SK-N-SH treated with all-trans-retinoic acid at 6 μM for 48 hours (cell line): ENCODE results near the gene ACTR3.
A peak's percentile ranks its signal among the peaks of the same experiment; 100 is the strongest.

ENCODE experiments used
- ATAC-seq: fragments of 200-7000 bp; cut with Tn5 transposase; 3 replicates; pipeline ENCODE4 v1.9.1; 2020; ENCODE audit warnings: mild to moderate bottlenecking, moderate library complexity
- ARNTL ChIP-seq: fragments of 450-650 bp; formaldehyde crosslinking; IDR thresholded peaks from 2 replicates; pipeline ENCODE4 v1.5.0; 2020; ENCODE audit warnings: low read depth, mild to moderate bottlenecking, moderate library complexity, borderline replicate concordance
- BACH2 ChIP-seq: fragments of 250-450 bp; sonication (Bioruptor Pico); IDR thresholded peaks from 2 replicates; pipeline ENCODE4 v1.9.0; 2021; ENCODE audit warnings: mild to moderate bottlenecking, borderline replicate concordance
- CSDC2 ChIP-seq: fragments of 250-450 bp; sonication (Bioruptor Pico); IDR thresholded peaks from 2 replicates; pipeline ENCODE4 v1.5.0; 2020; ENCODE audit warnings: mild to moderate bottlenecking, moderate library complexity
- ESRRG ChIP-seq: fragments of 250-450 bp; sonication (Bioruptor Pico); IDR thresholded peaks from 2 replicates; pipeline ENCODE4 v1.6.1; 2021; ENCODE audit warnings: mild to moderate bottlenecking
- GLIS3 ChIP-seq: fragments of 250-450 bp; sonication (Bioruptor Pico); IDR thresholded peaks from 2 replicates; pipeline ENCODE4 v1.5.0; 2020; ENCODE audit warnings: mild to moderate bottlenecking, moderate library complexity
- ISL1 ChIP-seq: fragments of 250-450 bp; sonication (Bioruptor Pico); IDR thresholded peaks from 2 replicates; pipeline ENCODE4 v2.1.2; 2022; ENCODE audit warnings: mild to moderate bottlenecking, moderate library complexity
- OSR1 ChIP-seq: fragments of 250-450 bp; sonication (Bioruptor Pico); IDR thresholded peaks from 2 replicates; pipeline ENCODE4 v1.8.0; 2022; ENCODE audit warnings: moderate library complexity, mild to moderate bottlenecking, inconsistent platforms
- PPARA ChIP-seq: fragments of 250-450 bp; sonication (Bioruptor Pico); IDR thresholded peaks from 2 replicates; pipeline ENCODE4 v1.5.0; 2020; ENCODE audit warnings: mild to moderate bottlenecking, borderline replicate concordance
- RARB ChIP-seq: fragments of 250-450 bp; sonication (Bioruptor Pico); IDR thresholded peaks from 2 replicates; pipeline ENCODE4 v1.8.0; 2021; ENCODE audit warnings: mild to moderate bottlenecking, moderate library complexity
- SNAI2 ChIP-seq: fragments of 250-450 bp; sonication (Bioruptor Pico); IDR thresholded peaks from 2 replicates; pipeline ENCODE4 v1.5.0; 2020; ENCODE audit warnings: mild to moderate bottlenecking, moderate library complexity
- TCF4 ChIP-seq: fragments of 250-450 bp; sonication (Bioruptor Pico); IDR thresholded peaks from 2 replicates; pipeline ENCODE4 v1.8.0; 2021; ENCODE audit warnings: mild to moderate bottlenecking, moderate library complexity, borderline replicate concordance
- TOX ChIP-seq: fragments of 250-450 bp; sonication (Bioruptor Pico); IDR thresholded peaks from 2 replicates; pipeline ENCODE4 v1.8.0; 2021; ENCODE audit warnings: mild to moderate bottlenecking, moderate library complexity, borderline replicate concordance
- ZC3H10 ChIP-seq: fragments of 250-450 bp; sonication (Bioruptor Pico); IDR thresholded peaks from 2 replicates; pipeline ENCODE4 v1.5.1; 2021; ENCODE audit warnings: mild to moderate bottlenecking, moderate library complexity
- ZFP3 ChIP-seq: fragments of 250-450 bp; sonication (Bioruptor Pico); IDR thresholded peaks from 2 replicates; pipeline ENCODE4 v1.5.0; 2020; ENCODE audit warnings: mild to moderate bottlenecking, moderate library complexity
- ZFP30 ChIP-seq: fragments of 450-650 bp; formaldehyde crosslinking; IDR thresholded peaks from 2 replicates; pipeline ENCODE4 v1.5.0; 2022; ENCODE audit warnings: mild to moderate bottlenecking, moderate library complexity
- ZNF70 ChIP-seq: fragments of 450-650 bp; formaldehyde crosslinking; IDR thresholded peaks from 2 replicates; pipeline ENCODE4 v1.5.0; 2020; ENCODE audit warnings: mild to moderate bottlenecking, moderate library complexity
- ZNF8 ChIP-seq: fragments of 450-650 bp; formaldehyde crosslinking; IDR thresholded peaks from 2 replicates; pipeline ENCODE4 v1.5.0; 2020; ENCODE audit warnings: mild to moderate bottlenecking, moderate library complexity
- TF ChIP-seq, protein P1 (sequence below): fragments of 250-450 bp; sonication (Bioruptor Pico); IDR thresholded peaks from 2 replicates; pipeline ENCODE4 v1.5.1; 2021; ENCODE audit warnings: mild to moderate bottlenecking, moderate library complexity
- TF ChIP-seq, protein P2 (sequence below): fragments of 250-450 bp; sonication (Bioruptor Pico); IDR thresholded peaks from 2 replicates; pipeline ENCODE4 v1.5.0; 2020; ENCODE audit warnings: mild to moderate bottlenecking, moderate library complexity
- TF ChIP-seq, protein P3 (sequence below): fragments of 250-450 bp; sonication (Bioruptor Pico); IDR thresholded peaks from 2 replicates; pipeline ENCODE4 v1.5.1; 2020; ENCODE audit warnings: low read depth, mild to moderate bottlenecking, moderate library complexity
- TF ChIP-seq, protein P4 (sequence below): fragments of 250-450 bp; sonication (Bioruptor Pico); IDR thresholded peaks from 2 replicates; pipeline ENCODE4 v1.8.0; 2020; ENCODE audit warnings: mild to moderate bottlenecking, moderate library complexity, borderline replicate concordance
- TF ChIP-seq, protein P5 (sequence below): fragments of 250-450 bp; sonication (Bioruptor Pico); IDR thresholded peaks from 2 replicates; pipeline ENCODE4 v1.8.0; 2021; ENCODE audit warnings: low read depth, mild to moderate bottlenecking, moderate library complexity, borderline replicate concordance

The ACTR3 gene

DNA sequence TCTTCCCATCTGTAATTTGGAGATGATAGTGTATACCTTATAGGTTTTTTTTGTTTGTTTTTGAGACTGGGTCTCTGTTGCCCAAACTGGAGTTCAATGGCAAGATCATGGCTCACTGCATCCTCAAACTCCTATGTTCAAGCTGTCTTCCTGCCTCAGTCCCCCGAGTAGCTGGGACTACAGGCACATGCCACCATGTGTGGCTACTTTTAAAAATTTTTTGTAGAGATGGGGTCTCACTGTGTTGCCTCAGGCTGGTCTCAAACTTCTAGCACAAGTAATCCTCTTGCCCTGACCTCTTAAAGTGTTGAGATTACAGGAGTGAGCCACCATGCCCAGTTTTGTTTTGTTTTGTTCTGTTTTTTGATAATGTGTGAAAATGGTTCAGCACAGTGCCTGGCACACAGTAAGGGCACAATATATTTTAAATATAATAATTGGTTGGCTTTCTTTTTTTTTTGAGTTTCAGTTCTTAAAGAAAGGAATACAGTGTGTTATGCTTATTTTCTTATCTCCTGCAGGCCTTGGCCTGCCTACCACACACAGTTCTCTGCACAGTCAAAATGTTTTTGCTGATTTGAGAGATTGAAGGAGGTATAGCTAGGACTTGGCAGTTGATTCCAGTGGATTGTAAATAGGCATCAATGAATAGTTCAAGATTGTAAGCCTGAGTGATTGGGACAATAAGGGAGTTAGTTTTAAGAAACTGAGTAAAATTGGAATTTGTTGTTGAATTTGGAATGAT is 6.1 kb downstream of the ACTR3 start (continued):
- TF ChIP-seq, protein P1, sequence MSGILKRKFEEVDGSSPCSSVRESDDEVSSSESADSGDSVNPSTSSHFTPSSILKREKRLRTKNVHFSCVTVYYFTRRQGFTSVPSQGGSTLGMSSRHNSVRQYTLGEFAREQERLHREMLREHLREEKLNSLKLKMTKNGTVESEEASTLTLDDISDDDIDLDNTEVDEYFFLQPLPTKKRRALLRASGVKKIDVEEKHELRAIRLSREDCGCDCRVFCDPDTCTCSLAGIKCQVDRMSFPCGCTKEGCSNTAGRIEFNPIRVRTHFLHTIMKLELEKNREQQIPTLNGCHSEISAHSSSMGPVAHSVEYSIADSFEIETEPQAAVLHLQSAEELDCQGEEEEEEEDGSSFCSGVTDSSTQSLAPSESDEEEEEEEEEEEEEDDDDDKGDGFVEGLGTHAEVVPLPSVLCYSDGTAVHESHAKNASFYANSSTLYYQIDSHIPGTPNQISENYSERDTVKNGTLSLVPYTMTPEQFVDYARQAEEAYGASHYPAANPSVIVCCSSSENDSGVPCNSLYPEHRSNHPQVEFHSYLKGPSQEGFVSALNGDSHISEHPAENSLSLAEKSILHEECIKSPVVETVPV (CRISPR knock-in tag) = no peak

DNA sequence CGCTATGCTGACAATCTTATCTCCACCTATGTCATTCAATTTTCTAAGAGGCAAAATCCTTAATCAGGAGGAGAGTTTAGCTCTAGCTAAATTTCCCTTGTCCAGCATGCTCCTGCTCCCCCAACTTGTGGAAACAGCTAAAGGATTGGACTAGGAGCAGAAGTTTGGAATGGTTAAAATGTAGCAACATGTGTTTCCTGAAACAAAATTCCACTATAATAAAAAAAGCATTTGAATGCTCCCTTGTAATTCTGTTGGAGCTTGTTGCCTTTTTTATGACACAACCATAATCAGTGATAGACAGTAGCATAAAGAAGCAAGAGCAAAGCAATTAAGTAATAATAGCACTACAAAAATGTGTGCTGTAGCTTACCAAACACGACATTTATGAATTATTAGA is 6.9 kb downstream of the ACTR3 start:
- no peak for TF ChIP-seq ESRRG (CRISPR knock-in tag)
- no peak for TF ChIP-seq ZNF70 (CRISPR knock-in tag)
- no peak for TF ChIP-seq ZFP3 (CRISPR knock-in tag)
- TF ChIP-seq ZFP30 (CRISPR knock-in tag) = no peak
- no peak for TF ChIP-seq OSR1
- TF ChIP-seq TCF4 = no peak
- TF ChIP-seq ZC3H10 (CRISPR knock-in tag) = no peak
- TF ChIP-seq, protein P2, sequence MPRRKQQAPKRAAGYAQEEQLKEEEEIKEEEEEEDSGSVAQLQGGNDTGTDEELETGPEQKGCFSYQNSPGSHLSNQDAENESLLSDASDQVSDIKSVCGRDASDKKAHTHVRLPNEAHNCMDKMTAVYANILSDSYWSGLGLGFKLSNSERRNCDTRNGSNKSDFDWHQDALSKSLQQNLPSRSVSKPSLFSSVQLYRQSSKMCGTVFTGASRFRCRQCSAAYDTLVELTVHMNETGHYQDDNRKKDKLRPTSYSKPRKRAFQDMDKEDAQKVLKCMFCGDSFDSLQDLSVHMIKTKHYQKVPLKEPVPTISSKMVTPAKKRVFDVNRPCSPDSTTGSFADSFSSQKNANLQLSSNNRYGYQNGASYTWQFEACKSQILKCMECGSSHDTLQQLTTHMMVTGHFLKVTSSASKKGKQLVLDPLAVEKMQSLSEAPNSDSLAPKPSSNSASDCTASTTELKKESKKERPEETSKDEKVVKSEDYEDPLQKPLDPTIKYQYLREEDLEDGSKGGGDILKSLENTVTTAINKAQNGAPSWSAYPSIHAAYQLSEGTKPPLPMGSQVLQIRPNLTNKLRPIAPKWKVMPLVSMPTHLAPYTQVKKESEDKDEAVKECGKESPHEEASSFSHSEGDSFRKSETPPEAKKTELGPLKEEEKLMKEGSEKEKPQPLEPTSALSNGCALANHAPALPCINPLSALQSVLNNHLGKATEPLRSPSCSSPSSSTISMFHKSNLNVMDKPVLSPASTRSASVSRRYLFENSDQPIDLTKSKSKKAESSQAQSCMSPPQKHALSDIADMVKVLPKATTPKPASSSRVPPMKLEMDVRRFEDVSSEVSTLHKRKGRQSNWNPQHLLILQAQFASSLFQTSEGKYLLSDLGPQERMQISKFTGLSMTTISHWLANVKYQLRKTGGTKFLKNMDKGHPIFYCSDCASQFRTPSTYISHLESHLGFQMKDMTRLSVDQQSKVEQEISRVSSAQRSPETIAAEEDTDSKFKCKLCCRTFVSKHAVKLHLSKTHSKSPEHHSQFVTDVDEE = no peak
- no peak for TF ChIP-seq GLIS3
- TF ChIP-seq CSDC2 (CRISPR knock-in tag) = no peak
- TF ChIP-seq, protein P3, sequence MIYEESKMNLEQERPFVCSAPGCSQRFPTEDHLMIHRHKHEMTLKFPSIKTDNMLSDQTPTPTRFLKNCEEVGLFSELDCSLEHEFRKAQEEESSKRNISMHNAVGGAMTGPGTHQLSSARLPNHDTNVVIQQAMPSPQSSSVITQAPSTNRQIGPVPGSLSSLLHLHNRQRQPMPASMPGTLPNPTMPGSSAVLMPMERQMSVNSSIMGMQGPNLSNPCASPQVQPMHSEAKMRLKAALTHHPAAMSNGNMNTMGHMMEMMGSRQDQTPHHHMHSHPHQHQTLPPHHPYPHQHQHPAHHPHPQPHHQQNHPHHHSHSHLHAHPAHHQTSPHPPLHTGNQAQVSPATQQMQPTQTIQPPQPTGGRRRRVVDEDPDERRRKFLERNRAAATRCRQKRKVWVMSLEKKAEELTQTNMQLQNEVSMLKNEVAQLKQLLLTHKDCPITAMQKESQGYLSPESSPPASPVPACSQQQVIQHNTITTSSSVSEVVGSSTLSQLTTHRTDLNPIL (CRISPR knock-in tag) = no peak
- no peak for TF ChIP-seq RARB
- TF ChIP-seq PPARA (CRISPR knock-in tag) = no peak
- TF ChIP-seq, protein P4, sequence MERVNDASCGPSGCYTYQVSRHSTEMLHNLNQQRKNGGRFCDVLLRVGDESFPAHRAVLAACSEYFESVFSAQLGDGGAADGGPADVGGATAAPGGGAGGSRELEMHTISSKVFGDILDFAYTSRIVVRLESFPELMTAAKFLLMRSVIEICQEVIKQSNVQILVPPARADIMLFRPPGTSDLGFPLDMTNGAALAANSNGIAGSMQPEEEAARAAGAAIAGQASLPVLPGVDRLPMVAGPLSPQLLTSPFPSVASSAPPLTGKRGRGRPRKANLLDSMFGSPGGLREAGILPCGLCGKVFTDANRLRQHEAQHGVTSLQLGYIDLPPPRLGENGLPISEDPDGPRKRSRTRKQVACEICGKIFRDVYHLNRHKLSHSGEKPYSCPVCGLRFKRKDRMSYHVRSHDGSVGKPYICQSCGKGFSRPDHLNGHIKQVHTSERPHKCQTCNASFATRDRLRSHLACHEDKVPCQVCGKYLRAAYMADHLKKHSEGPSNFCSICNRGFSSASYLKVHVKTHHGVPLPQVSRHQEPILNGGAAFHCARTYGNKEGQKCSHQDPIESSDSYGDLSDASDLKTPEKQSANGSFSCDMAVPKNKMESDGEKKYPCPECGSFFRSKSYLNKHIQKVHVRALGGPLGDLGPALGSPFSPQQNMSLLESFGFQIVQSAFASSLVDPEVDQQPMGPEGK = no peak
- no peak for TF ChIP-seq BACH2 (CRISPR knock-in tag)
- no peak for TF ChIP-seq TOX
- TF ChIP-seq, protein P1 (CRISPR knock-in tag) = no peak
- ATAC-seq = peak; percentile 20; the same call in 1 of the 3 replicates

DNA sequence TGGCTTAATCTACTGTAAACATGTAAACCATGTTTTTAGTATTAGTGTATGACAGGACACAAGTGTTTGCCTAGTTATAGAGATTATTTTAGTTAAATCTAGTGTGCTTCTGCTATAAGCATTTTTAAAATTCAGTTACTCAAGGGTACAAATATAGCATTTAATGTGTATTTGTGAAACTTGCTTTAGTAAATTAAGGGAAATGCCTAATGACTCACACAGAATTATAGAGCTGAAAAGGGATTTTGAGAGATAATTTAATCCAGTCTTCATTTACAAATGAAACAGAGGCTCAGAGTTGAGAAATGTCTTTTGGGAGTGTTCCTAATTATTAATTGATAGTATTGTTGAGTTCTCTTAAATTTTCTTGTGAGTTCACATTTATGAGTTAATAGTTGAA is 8.2 kb downstream of the ACTR3 start:
- ATAC-seq = no peak
- TF ChIP-seq ZNF70 (CRISPR knock-in tag) = no peak
- TF ChIP-seq ZFP30 (CRISPR knock-in tag) = no peak
- TF ChIP-seq, protein P2 = no peak
- no peak for TF ChIP-seq ESRRG (CRISPR knock-in tag)
- TF ChIP-seq, protein P5, sequence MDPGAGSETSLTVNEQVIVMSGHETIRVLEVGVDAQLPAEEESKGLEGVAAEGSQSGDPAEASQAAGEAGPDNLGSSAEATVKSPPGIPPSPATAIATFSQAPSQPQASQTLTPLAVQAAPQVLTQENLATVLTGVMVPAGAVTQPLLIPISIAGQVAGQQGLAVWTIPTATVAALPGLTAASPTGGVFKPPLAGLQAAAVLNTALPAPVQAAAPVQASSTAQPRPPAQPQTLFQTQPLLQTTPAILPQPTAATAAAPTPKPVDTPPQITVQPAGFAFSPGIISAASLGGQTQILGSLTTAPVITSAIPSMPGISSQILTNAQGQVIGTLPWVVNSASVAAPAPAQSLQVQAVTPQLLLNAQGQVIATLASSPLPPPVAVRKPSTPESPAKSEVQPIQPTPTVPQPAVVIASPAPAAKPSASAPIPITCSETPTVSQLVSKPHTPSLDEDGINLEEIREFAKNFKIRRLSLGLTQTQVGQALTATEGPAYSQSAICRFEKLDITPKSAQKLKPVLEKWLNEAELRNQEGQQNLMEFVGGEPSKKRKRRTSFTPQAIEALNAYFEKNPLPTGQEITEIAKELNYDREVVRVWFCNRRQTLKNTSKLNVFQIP = no peak
- TF ChIP-seq GLIS3 = no peak
- TF ChIP-seq, protein P1 (CRISPR knock-in tag) = no peak
- no peak for TF ChIP-seq ISL1 (CRISPR knock-in tag)
- no peak for TF ChIP-seq RARB
- no peak for TF ChIP-seq TCF4
- TF ChIP-seq ZNF8 (CRISPR knock-in tag) = no peak
- no peak for TF ChIP-seq SNAI2 (CRISPR knock-in tag)
- TF ChIP-seq BACH2 (CRISPR knock-in tag) = no peak
- no peak for TF ChIP-seq ARNTL
- TF ChIP-seq TOX = no peak
- TF ChIP-seq ZFP3 (CRISPR knock-in tag) = no peak
- TF ChIP-seq ZC3H10 (CRISPR knock-in tag) = no peak
- TF ChIP-seq CSDC2 (CRISPR knock-in tag) = no peak
